CD4-positive, alpha-beta T cell (primary cell): ENCODE data around the gene MTMR6. TPM values are rescaled to one million over a fixed set of nuclear protein-coding genes. Genes with fewer than 3 reads are reported as not detected.
A peak's percentile ranks its signal among the peaks of the same experiment; 100 is the strongest.

Experiments used
- ATAC-seq: fragments of 200-7000 bp; cut with Tn5 transposase; one replicate; pipeline ENCODE4 v1.10.0; 2022; ENCODE audit warnings: mild to moderate bottlenecking; ENCODE audit not compliant: poor library complexity
- CTCF ChIA-PET: fragments of 350-600 bp; sonication (Branson Sonifier 250); formaldehyde crosslinking; loops from one replicate; lab custom pipeline; 2021; ENCODE audit warnings: antibody characterized with exemption, inconsistent platforms; lab: Charles Lee
- POLR2A ChIA-PET: fragments of 350-600 bp; sonication (Branson Sonifier 250); formaldehyde crosslinking; loops from one replicate; lab custom pipeline; 2021; ENCODE audit warnings: antibody characterized with exemption, inconsistent platforms; lab: Charles Lee
- DNase-seq, 14 experiments: peaks; one replicate each; pipeline ENCODE4 v3.0.0-alpha.2; 2013 to 2020; ENCODE audit warnings: mixed read lengths in 2 of 14
- H3K27ac ChIP-seq, 2 donors: one replicate each; pipeline versions ENCODE4 v1.5.1 to v1.7.0; 2013; ENCODE audit warnings: low read length in 2 of 2, low read depth in 1 of 2, mild to moderate bottlenecking in 1 of 2
- H3K27me3 ChIP-seq, 2 experiments: 1 replicate in 1 of 2; 2 replicates in 1 of 2; pipeline versions ENCODE4 v1.6.1 to v1.7.0; 2013; ENCODE audit warnings: low read length in 2 of 2, control low read depth in 1 of 2, mild to moderate bottlenecking in 1 of 2, moderate library complexity in 1 of 2; ENCODE audit not compliant: insufficient read depth in 2 of 2, control insufficient read depth in 1 of 2
- H3K36me3 ChIP-seq: one replicate; pipeline ENCODE4 v1.6.1; 2013; ENCODE audit warnings: low read length, control low read depth; ENCODE audit not compliant: insufficient read depth
- H3K4me1 ChIP-seq: one replicate; pipeline ENCODE4 v1.6.1; 2013; ENCODE audit warnings: low read length, control low read depth; ENCODE audit not compliant: insufficient read depth
- H3K4me3 ChIP-seq: one replicate; pipeline ENCODE4 v1.5.1; 2013; ENCODE audit warnings: mild to moderate bottlenecking, low read length, moderate library complexity
- H3K9me3 ChIP-seq, 2 experiments: 1 replicate in 1 of 2; 2 replicates in 1 of 2; pipeline versions ENCODE4 v1.6.1 to v1.7.0; 2013; ENCODE audit warnings: low read length in 2 of 2, mild to moderate bottlenecking in 2 of 2, control low read depth in 1 of 2, moderate library complexity in 1 of 2; ENCODE audit not compliant: control insufficient read depth in 1 of 2, insufficient read depth in 1 of 2
- H3K27ac Mint-ChIP-seq: one replicate; pipeline ENCODE4 v1.8.0; 2020; ENCODE audit warnings: mixed read lengths
- H3K27me3 Mint-ChIP-seq: one replicate; pipeline ENCODE4 v1.8.0; 2021; ENCODE audit warnings: mixed read lengths
- H3K36me3 Mint-ChIP-seq: one replicate; pipeline ENCODE4 v1.8.0; 2021; ENCODE audit warnings: low read depth, mixed read lengths
- H3K4me1 Mint-ChIP-seq: one replicate; pipeline ENCODE4 v1.8.0; 2021; ENCODE audit warnings: low read depth, mixed read lengths
- H3K4me3 Mint-ChIP-seq: one replicate; pipeline ENCODE4 v1.8.0; 2020; ENCODE audit warnings: mild to moderate bottlenecking, mixed read lengths
- H3K9me3 Mint-ChIP-seq: one replicate; pipeline ENCODE4 v1.8.0; 2020; ENCODE audit warnings: mixed read lengths
- intact Hi-C, 2 experiments: fragments of 100-400 bp; cut with DNase I in 1 of 2; cut with micrococcal nuclease in 1 of 2; formaldehyde crosslinking; loops; one replicate each; pipeline versions ENCODE4 v1.15.1 to v1.9.0; 2023 to 2025; cut with DNase I, micrococcal nuclease
- total RNA-seq, 174 experiments: library from RNA in 2 of 174; stranded (reverse) in 2 of 174; gene quantifications; one replicate each; pipeline ENCODE4 v1.2.3 and lab custom pipeline; 2021 to 2026
- TF ChIP-seq, protein P1 (sequence below): fragments of 200-600 bp; IDR thresholded peaks from one replicate; pipeline ENCODE4 v1.8.0; 2022; ENCODE audit warnings: antibody characterized with exemption, mild to moderate bottlenecking

The MTMR6 gene
- total RNA-seq, 2 experiments from 2014 or later: 33.3 to 34.2 TPM

DNA sequence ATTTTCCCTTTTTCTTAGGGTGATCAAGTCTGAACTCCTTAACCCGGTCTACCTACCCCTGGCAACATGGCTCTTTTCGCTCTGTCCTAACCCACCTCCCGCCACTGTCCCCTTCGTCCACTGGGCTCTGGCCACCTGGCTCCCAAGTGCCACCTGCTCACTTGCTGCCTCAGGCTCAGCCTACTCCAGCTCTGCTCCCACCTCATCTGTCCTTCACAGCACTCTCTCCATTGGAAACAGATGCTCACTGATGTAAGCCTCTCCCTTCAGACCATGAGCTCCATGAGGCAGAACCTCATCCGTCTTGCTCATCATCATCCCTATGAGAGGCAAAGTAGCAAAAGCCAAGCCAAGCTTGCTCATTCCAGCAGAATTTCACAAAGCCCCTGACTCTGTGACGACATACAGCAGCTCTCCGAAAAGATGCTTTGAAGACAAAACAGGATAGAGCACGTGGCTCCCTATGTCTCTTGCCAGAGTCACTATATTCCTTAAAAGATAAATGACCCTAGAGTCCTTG lies 79.9 kb downstream of the MTMR6 start:
- H3K4me1 ChIP-seq: no peaks in the 10 kb centered on the region
- Mint-ChIP-seq H3K4me1 (no peaks in the 10 kb centered on the region), H3K36me3 (no peaks in the 10 kb centered on the region), H3K4me3 (no peak overlapping the region), H3K27me3 (peaks cover 8% of the 10 kb centered on the region), H3K27ac (no peak overlapping the region), H3K9me3 (no peaks in the 10 kb centered on the region)
- H3K36me3 ChIP-seq: no peaks in the 10 kb centered on the region
- no peak overlapping the region for H3K27ac ChIP-seq
- CTCF ChIA-PET: no interaction called here
- H3K4me3 ChIP-seq: no peak overlapping the region
- POLR2A ChIA-PET: interaction anchor here (1.2 kb wide), 1 partner anchor 14 kb away, joined by 3 read pairs; no protein-coding TSS in a partner anchor
- DNase-seq (no peak), ATAC-seq (no peak)
- TF ChIP-seq, protein P1, sequence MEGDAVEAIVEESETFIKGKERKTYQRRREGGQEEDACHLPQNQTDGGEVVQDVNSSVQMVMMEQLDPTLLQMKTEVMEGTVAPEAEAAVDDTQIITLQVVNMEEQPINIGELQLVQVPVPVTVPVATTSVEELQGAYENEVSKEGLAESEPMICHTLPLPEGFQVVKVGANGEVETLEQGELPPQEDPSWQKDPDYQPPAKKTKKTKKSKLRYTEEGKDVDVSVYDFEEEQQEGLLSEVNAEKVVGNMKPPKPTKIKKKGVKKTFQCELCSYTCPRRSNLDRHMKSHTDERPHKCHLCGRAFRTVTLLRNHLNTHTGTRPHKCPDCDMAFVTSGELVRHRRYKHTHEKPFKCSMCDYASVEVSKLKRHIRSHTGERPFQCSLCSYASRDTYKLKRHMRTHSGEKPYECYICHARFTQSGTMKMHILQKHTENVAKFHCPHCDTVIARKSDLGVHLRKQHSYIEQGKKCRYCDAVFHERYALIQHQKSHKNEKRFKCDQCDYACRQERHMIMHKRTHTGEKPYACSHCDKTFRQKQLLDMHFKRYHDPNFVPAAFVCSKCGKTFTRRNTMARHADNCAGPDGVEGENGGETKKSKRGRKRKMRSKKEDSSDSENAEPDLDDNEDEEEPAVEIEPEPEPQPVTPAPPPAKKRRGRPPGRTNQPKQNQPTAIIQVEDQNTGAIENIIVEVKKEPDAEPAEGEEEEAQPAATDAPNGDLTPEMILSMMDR: no peak
- intact Hi-C loops: no loop called here
- H3K9me3 ChIP-seq: no peaks in the 10 kb centered on the region
- H3K27me3 ChIP-seq: no peaks in the 10 kb centered on the region

DNA sequence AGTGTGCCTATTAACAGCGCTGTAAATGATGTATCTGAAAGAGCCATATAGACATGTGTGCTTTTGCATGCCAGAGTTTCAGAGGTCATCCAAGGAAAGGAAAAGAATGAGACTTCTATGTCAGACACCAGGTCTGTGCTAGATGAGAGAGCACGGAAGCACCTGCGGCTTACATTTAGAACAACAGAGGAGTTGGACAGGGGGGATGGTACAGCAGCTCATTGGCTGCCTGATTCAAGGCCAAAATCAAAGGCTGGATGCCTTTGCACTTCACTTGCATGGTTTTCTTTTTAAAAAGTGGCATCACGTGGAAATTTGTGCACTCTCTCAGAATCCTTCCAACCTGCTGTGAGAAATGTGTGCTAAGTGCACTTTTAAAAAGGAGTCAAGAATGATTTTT lies 82.4 kb downstream of the MTMR6 start:
- H3K4me1 ChIP-seq: no peaks in the 10 kb centered on the region
- intact Hi-C loops: no loop called here
- H3K9me3 ChIP-seq: no peaks in the 10 kb centered on the region
- peaks cover 0 to 3% of the 10 kb centered on the region in 2 experiments for H3K27me3 ChIP-seq
- no peaks in the 10 kb centered on the region for H3K36me3 ChIP-seq
- ChIA-PET CTCF (no interaction called here), POLR2A (no interaction called here)
- H3K4me1 Mint-ChIP-seq: no peaks in the 10 kb centered on the region
- H3K4me3 Mint-ChIP-seq: no peak overlapping the region
- no peak overlapping the region for H3K27ac ChIP-seq
- TF ChIP-seq, protein P1: no peak
- ATAC-seq (no peak), DNase-seq (peak in 1 of 14 experiments; percentile 1)
- H3K36me3 Mint-ChIP-seq: no peaks in the 10 kb centered on the region
- H3K9me3 Mint-ChIP-seq: no peaks in the 10 kb centered on the region
- H3K27ac Mint-ChIP-seq: no peak overlapping the region
- no peak overlapping the region for H3K4me3 ChIP-seq
- peaks cover 13% of the 10 kb centered on the region for H3K27me3 Mint-ChIP-seq

DNA sequence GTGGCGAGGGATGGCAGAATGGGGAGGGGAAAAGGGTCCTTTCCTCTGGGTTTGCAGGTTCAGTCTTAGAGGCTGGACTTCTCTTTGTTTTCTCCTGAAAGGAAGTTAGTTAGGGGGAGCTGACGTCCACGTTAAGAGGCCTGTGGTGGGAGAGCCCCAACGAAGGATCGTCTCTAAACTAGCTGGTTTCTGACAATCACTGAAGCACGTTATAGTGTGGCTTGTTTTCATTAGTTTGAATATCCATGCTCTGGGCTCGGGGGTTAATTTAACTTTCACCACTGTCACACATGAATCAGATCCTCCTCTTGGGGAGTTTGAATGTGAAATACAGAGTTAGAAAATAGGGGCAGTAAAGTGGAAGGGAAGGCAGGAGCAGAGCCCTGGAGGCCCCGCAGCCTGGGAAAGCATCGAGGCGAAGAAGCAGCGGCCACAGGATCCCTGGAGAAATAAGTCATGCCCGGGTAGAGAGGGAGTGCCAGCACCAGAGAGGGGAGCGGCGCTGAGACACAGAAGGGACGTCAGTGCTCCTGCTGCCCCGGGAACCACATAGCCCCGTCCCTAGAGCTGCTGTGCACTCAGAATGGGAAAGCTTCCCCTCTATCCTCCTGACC lies 84.1 kb downstream of the MTMR6 start:
- no peaks in the 10 kb centered on the region for H3K4me1 Mint-ChIP-seq
- intact Hi-C loops: no loop called here
- H3K27ac Mint-ChIP-seq: no peak overlapping the region

More for the DNA sequence above, 84.1 kb downstream of the MTMR6 start:
- DNase-seq (no peak), ATAC-seq (no peak)
- ChIA-PET POLR2A (no interaction called here), CTCF (no interaction called here)
- Mint-ChIP-seq H3K4me3 (no peak overlapping the region), H3K27me3 (peaks cover 19% of the 10 kb centered on the region), H3K9me3 (no peaks in the 10 kb centered on the region), H3K36me3 (no peaks in the 10 kb centered on the region)
- Histone ChIP-seq H3K27me3 (peaks cover 0 to 3% of the 10 kb centered on the region in 2 experiments), H3K4me1 (no peaks in the 10 kb centered on the region), H3K36me3 (no peaks in the 10 kb centered on the region), H3K9me3 (no peaks in the 10 kb centered on the region), H3K27ac (no peak overlapping the region), H3K4me3 (no peak overlapping the region)
- TF ChIP-seq, protein P1: no peak
